ENCODE measurements around the gene DPY19L1. TPM values are rescaled to one million over a fixed set of nuclear protein-coding genes. Genes with fewer than 3 reads are reported as not detected.
"Not testable (repeated sequence)": the region's sequence is repeated elsewhere in the genome, so short reads cannot be mapped to it uniquely, and the experiment has no call there.

The DPY19L1 gene
- polyA plus RNA-seq, 1 donor from 2014 or later: 1.1 TPM

- Mint-ChIP-seq H3K27ac (no peak overlapping the region), H3K4me1 (peaks cover 0 to 2% (median 0%) of the 10 kb centered on the region in 3 donors)
These were observed 54.8 kb downstream of the DPY19L1 start for GRCh38 chr7:34982371-34983019.

DNA sequence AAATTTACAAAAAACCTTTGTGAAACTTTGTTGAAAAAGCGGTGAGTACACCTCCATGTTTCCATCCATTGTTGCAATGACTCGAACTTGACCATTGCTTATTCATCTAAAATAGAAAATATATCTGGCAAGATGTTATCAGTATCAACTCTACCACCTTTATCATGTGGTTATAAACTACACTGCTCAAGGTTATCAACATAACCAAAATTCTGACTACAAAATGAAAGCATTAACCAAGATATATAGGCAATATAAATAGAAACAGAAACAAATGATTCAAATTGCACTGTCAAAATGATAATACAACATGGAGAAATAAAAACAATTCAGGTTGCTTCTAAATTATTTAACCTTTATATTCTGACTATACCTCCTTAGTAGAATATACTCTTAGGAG, 58.2 kb downstream of the DPY19L1 start:
- H3K27me3 Mint-ChIP-seq, H3K9me3 Mint-ChIP-seq, H3K27ac Mint-ChIP-seq, H3K4me1 Mint-ChIP-seq, H3K4me3 Mint-ChIP-seq: not testable (repeated sequence)
- peaks cover 16% of the 10 kb centered on the region for H3K36me3 Mint-ChIP-seq

More at GRCh38 chr7:34982371-34983019, 54.8 kb downstream of the DPY19L1 start:
- Mint-ChIP-seq H3K4me3 (no peak overlapping the region), H3K9me3 (peaks cover 0 to 14% (median 0%) of the 10 kb centered on the region in 3 donors), H3K27me3 (no peaks in the 10 kb centered on the region), H3K36me3 (peaks cover 14% of the 10 kb centered on the region)

GRCh38 chr7:34973400-34973760, 63.9 kb downstream of the DPY19L1 start:
- H3K9me3 Mint-ChIP-seq: no peaks in the 10 kb centered on the region
- H3K4me1 Mint-ChIP-seq: peaks cover 2 to 6% (median 5%) of the 10 kb centered on the region in 3 donors
- H3K27ac Mint-ChIP-seq: no peak overlapping the region
- H3K27me3 Mint-ChIP-seq: no peaks in the 10 kb centered on the region
- peaks cover 20% of the 10 kb centered on the region for H3K36me3 Mint-ChIP-seq
- H3K4me3 Mint-ChIP-seq: no peak overlapping the region

GRCh38 chr7:34972739-34973399, 64.4 kb downstream of the DPY19L1 start:
- not testable (repeated sequence) for H3K4me3 Mint-ChIP-seq, H3K9me3 Mint-ChIP-seq, H3K27me3 Mint-ChIP-seq, H3K27ac Mint-ChIP-seq, H3K4me1 Mint-ChIP-seq
- H3K36me3 Mint-ChIP-seq: peaks cover 22% of the 10 kb centered on the region

DNA sequence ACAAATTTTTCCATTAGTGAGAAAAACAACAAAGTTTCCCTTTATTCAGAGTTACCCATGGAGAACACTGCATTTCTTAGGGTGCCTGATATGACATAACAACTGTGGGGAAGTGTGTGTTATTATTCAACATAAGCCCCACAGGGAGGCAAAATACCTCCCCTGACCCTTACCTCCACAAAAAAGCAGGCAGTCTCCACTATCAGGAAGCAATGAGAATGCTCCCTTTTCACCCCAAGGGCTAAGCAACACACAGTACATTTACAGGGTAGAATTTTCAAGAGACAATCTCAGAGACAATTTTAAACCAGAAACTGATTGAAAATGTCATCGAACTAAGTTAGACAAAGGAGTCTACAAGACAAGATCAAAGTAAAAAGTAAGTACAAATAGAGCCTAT, 69.5 kb downstream of the DPY19L1 start:
- not testable (repeated sequence) for H3K4me3 Mint-ChIP-seq, H3K9me3 Mint-ChIP-seq, H3K27me3 Mint-ChIP-seq, H3K4me1 Mint-ChIP-seq, H3K27ac Mint-ChIP-seq
- peaks cover 23% of the 10 kb centered on the region for H3K36me3 Mint-ChIP-seq

GRCh38 chr7:34966504-34966903, 70.8 kb downstream of the DPY19L1 start:
- not testable (repeated sequence) for H3K4me3 Mint-ChIP-seq, H3K27me3 Mint-ChIP-seq, H3K4me1 Mint-ChIP-seq, H3K9me3 Mint-ChIP-seq, H3K27ac Mint-ChIP-seq
- peaks cover 17% of the 10 kb centered on the region for H3K36me3 Mint-ChIP-seq

DNA sequence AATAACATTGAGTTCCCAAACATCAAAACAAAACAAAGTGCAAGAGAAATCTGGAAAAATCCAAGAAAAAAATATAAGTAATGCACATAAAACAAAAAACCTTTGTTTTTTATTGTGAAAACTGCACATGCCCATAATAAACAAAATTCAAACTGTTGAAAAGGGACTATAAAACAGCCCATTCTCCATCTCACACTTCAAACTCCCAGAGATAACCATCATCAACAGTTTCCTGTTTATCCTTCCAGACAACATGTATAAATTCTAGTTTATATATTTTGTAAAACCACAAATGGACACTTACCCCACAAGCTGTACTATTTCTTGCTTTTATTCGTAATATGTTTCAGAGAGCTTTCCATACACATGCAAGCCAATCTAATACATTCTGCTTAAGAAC, 79.3 kb downstream of the DPY19L1 start:
- no peaks in the 10 kb centered on the region for H3K9me3 Mint-ChIP-seq
- H3K27ac Mint-ChIP-seq: no peak overlapping the region
- H3K27me3 Mint-ChIP-seq: no peaks in the 10 kb centered on the region
- H3K4me3 Mint-ChIP-seq: no peak overlapping the region
- no peaks in the 10 kb centered on the region for H3K4me1 Mint-ChIP-seq
- peaks cover 17% of the 10 kb centered on the region for H3K36me3 Mint-ChIP-seq

GRCh38 chr7:34952822-34953221, 84.5 kb downstream of the DPY19L1 start:
- Mint-ChIP-seq H3K9me3 (no peaks in the 10 kb centered on the region), H3K36me3 (peaks cover 15% of the 10 kb centered on the region), H3K4me1 (no peaks in the 10 kb centered on the region), H3K27me3 (no peaks in the 10 kb centered on the region), H3K4me3 (no peak overlapping the region), H3K27ac (no peak overlapping the region)

DNA sequence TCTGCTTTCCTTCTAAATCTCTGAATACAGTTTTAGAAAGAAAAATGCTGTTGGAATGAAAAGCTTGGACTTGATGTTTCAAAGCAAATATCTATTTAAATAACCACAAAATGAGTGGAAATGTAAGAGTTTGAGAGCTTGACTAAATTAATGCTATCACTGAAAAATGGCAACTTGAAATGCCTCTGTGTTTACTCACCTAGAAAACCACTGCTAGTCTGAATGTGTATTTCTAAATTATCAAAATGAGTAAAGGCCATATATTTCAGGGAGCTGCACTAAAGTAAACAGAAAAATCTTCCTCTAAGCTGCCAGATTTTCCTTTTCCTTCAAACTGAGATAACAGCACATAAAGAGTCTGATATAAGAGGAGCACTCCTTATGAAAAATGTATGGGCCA, 87.9 kb downstream of the DPY19L1 start:
- no peaks in the 10 kb centered on the region for H3K27me3 Mint-ChIP-seq
- no peak overlapping the region for H3K27ac Mint-ChIP-seq
- peaks cover 15% of the 10 kb centered on the region for H3K36me3 Mint-ChIP-seq
- no peaks in the 10 kb centered on the region for H3K4me1 Mint-ChIP-seq
- H3K4me3 Mint-ChIP-seq: no peak overlapping the region
- no peaks in the 10 kb centered on the region for H3K9me3 Mint-ChIP-seq

DNA sequence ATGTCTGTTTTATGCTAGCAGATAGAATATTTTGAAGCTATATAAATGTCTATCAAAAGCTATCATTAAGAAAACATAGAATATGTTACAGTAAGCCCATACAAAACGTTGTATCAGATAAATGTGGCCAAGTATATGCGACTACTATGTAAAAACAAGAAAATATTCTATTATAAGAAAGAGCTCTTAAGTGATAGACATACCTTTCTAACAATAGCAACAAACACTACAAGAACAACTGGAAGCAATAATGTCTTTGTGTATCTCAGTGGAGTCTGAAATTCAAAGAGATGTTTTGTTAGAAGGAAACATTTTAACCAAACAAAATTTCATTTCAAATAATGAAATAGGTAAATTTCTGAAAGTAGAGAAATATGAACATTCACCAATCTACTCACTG, 89.9 kb downstream of the DPY19L1 start:
- not testable (repeated sequence) for H3K27me3 Mint-ChIP-seq, H3K4me1 Mint-ChIP-seq, H3K9me3 Mint-ChIP-seq, H3K27ac Mint-ChIP-seq, H3K4me3 Mint-ChIP-seq, H3K36me3 Mint-ChIP-seq

DNA sequence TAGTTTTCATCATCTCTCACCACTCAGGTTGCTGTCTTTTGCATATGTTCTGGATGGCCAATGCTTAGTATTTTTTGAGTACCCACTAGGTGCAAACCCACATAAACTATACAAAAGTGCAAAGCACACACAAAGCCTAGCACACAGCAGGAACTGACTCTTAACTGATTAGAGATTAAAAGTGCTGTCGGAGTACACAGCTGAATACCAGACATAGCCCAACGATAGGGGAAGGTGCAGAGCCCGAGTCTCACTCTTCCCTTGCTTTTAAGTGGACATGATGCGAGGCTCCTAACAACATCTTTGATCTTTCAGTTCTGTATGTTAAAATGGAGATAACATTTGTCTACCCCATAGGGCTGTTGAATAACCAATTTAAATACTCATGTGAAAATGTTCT, 90.8 kb downstream of the DPY19L1 start:
- H3K4me1 Mint-ChIP-seq: no peaks in the 10 kb centered on the region
- H3K27ac Mint-ChIP-seq: peak overlapping the region in 1 of 3 donors; percentile 88
- H3K9me3 Mint-ChIP-seq: no peaks in the 10 kb centered on the region
- peaks cover 8% of the 10 kb centered on the region for H3K36me3 Mint-ChIP-seq
- H3K4me3 Mint-ChIP-seq: no peak overlapping the region
- H3K27me3 Mint-ChIP-seq: no peaks in the 10 kb centered on the region

- not testable (repeated sequence) for H3K27me3 Mint-ChIP-seq
These were observed 91.3 kb downstream of the DPY19L1 start for GRCh38 chr7:34945894-34946477.

GRCh38 chr7:34939175-34939574, 98.1 kb downstream of the DPY19L1 start:
- no peaks in the 10 kb centered on the region for H3K27me3 Mint-ChIP-seq
- H3K4me1 Mint-ChIP-seq: peaks cover 0 to 1% (median 0%) of the 10 kb centered on the region in 3 donors
- no peaks in the 10 kb centered on the region for H3K9me3 Mint-ChIP-seq
- H3K4me3 Mint-ChIP-seq: no peak overlapping the region
- H3K27ac Mint-ChIP-seq: no peak overlapping the region
- peaks cover 10% of the 10 kb centered on the region for H3K36me3 Mint-ChIP-seq

More at GRCh38 chr7:34945894-34946477, 91.3 kb downstream of the DPY19L1 start:
- H3K9me3 Mint-ChIP-seq, H3K4me1 Mint-ChIP-seq, H3K4me3 Mint-ChIP-seq, H3K36me3 Mint-ChIP-seq: not testable (repeated sequence)
- peak overlapping the region in 1 of 3 donors; percentile 88 for H3K27ac Mint-ChIP-seq

- Mint-ChIP-seq H3K36me3 (peaks cover 18% of the 10 kb centered on the region), H3K4me3 (peak overlapping the region in 1 of 4 donors; percentile 60)
- H3K9me3 Mint-ChIP-seq, H3K27ac Mint-ChIP-seq, H3K27me3 Mint-ChIP-seq, H3K4me1 Mint-ChIP-seq: not testable (repeated sequence)
These were observed 101.5 kb downstream of the DPY19L1 start for GRCh38 chr7:34935735-34936165.

DNA sequence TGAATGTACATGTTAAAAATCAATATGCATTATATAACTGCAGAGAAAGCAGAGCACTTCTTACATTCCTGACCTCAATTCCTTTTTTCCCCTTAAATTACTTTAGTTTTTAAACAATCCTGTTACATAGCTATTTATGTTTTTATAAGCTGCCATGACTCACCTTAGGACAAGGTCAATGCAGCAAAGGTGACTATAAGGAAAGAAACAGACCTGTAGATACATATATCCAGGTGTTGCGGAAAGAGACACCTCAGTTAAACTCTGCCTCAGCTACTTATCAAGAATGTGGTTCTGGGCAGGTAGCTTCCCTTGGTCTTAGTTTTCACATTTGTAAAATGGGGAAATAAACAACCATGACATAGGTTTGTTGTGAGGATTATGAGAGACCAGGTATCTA, 105.5 kb downstream of the DPY19L1 start:
- Mint-ChIP-seq H3K36me3 (peaks cover 21% of the 10 kb centered on the region), H3K27me3 (no peaks in the 10 kb centered on the region), H3K9me3 (no peaks in the 10 kb centered on the region), H3K4me3 (no peak overlapping the region), H3K27ac (no peak overlapping the region), H3K4me1 (no peaks in the 10 kb centered on the region)

- H3K4me1 Mint-ChIP-seq, H3K9me3 Mint-ChIP-seq, H3K27me3 Mint-ChIP-seq, H3K27ac Mint-ChIP-seq, H3K4me3 Mint-ChIP-seq: not testable (repeated sequence)
- H3K36me3 Mint-ChIP-seq: peaks cover 17% of the 10 kb centered on the region
These were observed 107.5 kb downstream of the DPY19L1 start for GRCh38 chr7:34929783-34930182.
